ENCODE measurements around the gene TSC1. TPM values are rescaled to one million over a fixed set of nuclear protein-coding genes. Genes with fewer than 3 reads are reported as not detected.
"Not testable (repeated sequence)": the region's sequence is repeated elsewhere in the genome, so short reads cannot be mapped to it uniquely, and the experiment has no call there.

Gene TSC1
- total RNA-seq, 2 experiments from 2014 or later: 30.0 to 31.0 TPM

GRCh38 chr9:132969783-132970182 is 25.4 kb upstream of the TSC1 start:
- Mint-ChIP-seq H3K9me3 (no peaks in the 10 kb centered on the region), H3K36me3 (ENCODE audit: low read depth) (no peaks in the 10 kb centered on the region), H3K27ac (no peak overlapping the region), H3K4me1 (peaks cover 3% of the 10 kb centered on the region), H3K27me3 (peaks cover 6% of the 10 kb centered on the region), H3K4me3 (no peak overlapping the region)
- ChIA-PET CTCF (no interaction called here), POLR2A (no interaction called here)
- DNase-seq: no peak

DNA sequence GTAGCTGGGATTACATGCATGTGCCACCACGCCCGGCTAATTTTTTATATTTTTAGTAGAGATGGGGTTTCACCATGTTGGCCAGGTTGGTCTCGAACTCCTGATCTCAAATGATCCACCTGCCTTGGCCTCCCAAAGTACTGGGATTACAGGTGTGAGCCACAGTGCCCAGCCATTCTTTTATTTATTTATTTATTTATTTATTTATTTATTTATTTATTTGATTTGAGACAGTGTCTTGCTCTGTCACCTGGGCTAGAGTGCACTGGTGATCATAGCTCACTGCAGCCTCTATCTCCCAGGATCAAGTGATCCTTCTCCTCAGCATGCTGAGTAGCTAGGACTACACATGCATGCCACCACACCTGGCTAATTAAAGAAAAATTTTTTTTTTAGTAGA is 23.5 kb upstream of the TSC1 start:
- H3K36me3 Mint-ChIP-seq (ENCODE audit: low read depth); CTCF ChIA-PET: not testable (repeated sequence)
- POLR2A ChIA-PET: interaction anchor here (0.9 kb wide), 1 partner anchor 19 kb away, joined by 3 read pairs; no protein-coding TSS in a partner anchor

GRCh38 chr9:132965478-132965877 is 21.1 kb upstream of the TSC1 start:
- Mint-ChIP-seq H3K9me3 (no peaks in the 10 kb centered on the region), H3K4me1 (no peaks in the 10 kb centered on the region), H3K36me3 (ENCODE audit: low read depth) (no peaks in the 10 kb centered on the region), H3K27ac (no peak overlapping the region), H3K4me3 (no peak overlapping the region), H3K27me3 (peaks cover 8% of the 10 kb centered on the region)
- ChIA-PET POLR2A (no interaction called here), CTCF (no interaction called here)
- DNase-seq: no peak

More for the DNA sequence above, 23.5 kb upstream of the TSC1 start:
- not testable (repeated sequence) for H3K27ac Mint-ChIP-seq, DNase-seq, H3K27me3 Mint-ChIP-seq, H3K4me1 Mint-ChIP-seq, H3K4me3 Mint-ChIP-seq, H3K9me3 Mint-ChIP-seq

DNA sequence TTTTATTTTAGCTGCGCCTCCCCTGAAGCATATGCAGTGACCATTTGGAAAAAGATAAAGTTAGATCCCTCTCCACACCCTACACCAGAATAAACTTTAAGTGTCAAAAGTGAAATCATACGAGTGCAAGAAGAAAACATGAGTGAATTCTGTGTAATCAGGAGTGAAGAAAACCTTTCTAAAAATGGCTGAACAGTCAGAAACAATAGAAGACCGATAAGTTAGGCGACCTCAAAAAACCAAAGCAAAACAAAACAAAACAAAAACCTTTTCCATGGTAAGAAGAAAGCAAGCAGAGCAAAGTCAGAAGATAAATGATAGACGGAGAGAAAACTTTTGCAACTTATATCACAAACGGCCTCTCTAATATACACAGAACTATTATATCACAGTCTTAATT is 16.6 kb upstream of the TSC1 start:
- POLR2A ChIA-PET: no interaction called here
- H3K4me1 Mint-ChIP-seq: no peaks in the 10 kb centered on the region
- peaks cover 8% of the 10 kb centered on the region for H3K27me3 Mint-ChIP-seq
- peaks cover 16% of the 10 kb centered on the region for H3K9me3 Mint-ChIP-seq
- CTCF ChIA-PET: no interaction called here
- no peak overlapping the region for H3K4me3 Mint-ChIP-seq
- DNase-seq: no peak
- H3K36me3 Mint-ChIP-seq (ENCODE audit: low read depth): no peaks in the 10 kb centered on the region
- no peak overlapping the region for H3K27ac Mint-ChIP-seq

DNA sequence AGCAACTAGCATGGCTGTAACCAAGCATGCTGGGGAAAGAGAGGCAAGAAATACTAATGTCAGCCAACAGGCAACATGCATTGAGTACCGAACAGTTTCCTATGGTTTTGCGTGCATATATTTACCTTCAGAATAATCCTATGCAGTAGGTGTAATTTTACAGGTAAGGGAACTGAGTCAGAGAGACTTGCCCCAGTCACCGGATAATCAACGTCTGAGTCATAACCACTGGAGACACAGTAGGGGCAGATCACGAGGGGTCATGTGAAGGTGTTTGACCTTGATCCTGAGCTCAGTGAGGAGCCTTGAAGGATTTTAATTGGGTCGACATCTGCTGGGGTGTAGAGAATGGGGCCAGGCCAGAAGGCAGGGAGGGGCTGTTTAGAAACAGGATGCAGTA is 13.4 kb upstream of the TSC1 start:
- ChIA-PET CTCF (no interaction called here), POLR2A (no interaction called here)
- Mint-ChIP-seq H3K4me1 (no peaks in the 10 kb centered on the region), H3K9me3 (peaks cover 16% of the 10 kb centered on the region), H3K4me3 (no peak overlapping the region), H3K36me3 (ENCODE audit: low read depth) (no peaks in the 10 kb centered on the region), H3K27me3 (peaks cover 7% of the 10 kb centered on the region), H3K27ac (no peak overlapping the region)
- DNase-seq: no peak

GRCh38 chr9:132955768-132956167 is 11.4 kb upstream of the TSC1 start:
- Mint-ChIP-seq H3K9me3 (peaks cover 16% of the 10 kb centered on the region), H3K27ac (no peak overlapping the region), H3K4me3 (no peak overlapping the region), H3K36me3 (ENCODE audit: low read depth) (no peaks in the 10 kb centered on the region), H3K4me1 (no peaks in the 10 kb centered on the region), H3K27me3 (peaks cover 7% of the 10 kb centered on the region)
- ChIA-PET POLR2A (interaction anchor here (1.4 kb wide), 1 partner anchor 11 kb away, joined by 3 read pairs; no protein-coding TSS in a partner anchor), CTCF (interaction anchor here (0.6 kb wide), 1 partner anchor 20 kb away, joined by 3 read pairs; no protein-coding TSS in a partner anchor)
- DNase-seq: no peak

- ChIA-PET POLR2A (no interaction called here), CTCF (interaction anchor here (0.6 kb wide), 1 partner anchor 394 kb away, joined by 3 read pairs; no protein-coding TSS in a partner anchor)
- no peak overlapping the region for H3K4me3 Mint-ChIP-seq
- H3K9me3 Mint-ChIP-seq: peaks cover 16% of the 10 kb centered on the region
- H3K27me3 Mint-ChIP-seq: peaks cover 7% of the 10 kb centered on the region
- no peak for DNase-seq
- H3K27ac Mint-ChIP-seq: no peak overlapping the region
- H3K36me3 Mint-ChIP-seq (ENCODE audit: low read depth): no peaks in the 10 kb centered on the region
- H3K4me1 Mint-ChIP-seq: no peaks in the 10 kb centered on the region
Observed at GRCh38 chr9:132955123-132955522, 10.7 kb upstream of the TSC1 start.

DNA sequence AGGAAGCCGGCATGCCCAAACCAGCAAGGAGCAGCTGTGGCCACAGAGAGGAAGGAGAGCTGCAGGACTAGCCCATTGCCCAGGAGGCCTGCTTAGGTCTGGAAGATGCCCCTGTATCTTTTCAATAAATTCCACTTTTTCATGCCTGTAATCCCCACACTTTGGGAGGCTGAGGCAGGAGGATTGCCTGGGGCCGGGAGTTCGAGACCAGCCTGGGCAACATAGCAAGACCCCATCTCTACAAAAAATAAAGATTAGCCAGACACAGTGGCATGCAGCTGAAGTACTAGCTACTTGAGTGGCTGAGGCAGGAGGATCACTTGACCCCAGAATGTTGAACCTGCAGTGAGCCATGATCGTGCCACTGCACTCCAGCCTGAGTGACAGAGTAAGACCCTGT is 5.3 kb upstream of the TSC1 start:
- no peak for DNase-seq
- Mint-ChIP-seq H3K27ac (no peak overlapping the region), H3K4me1 (peaks cover 6% of the 10 kb centered on the region), H3K36me3 (ENCODE audit: low read depth) (no peaks in the 10 kb centered on the region), H3K4me3 (no peak overlapping the region), H3K27me3 (peaks cover 5% of the 10 kb centered on the region), H3K9me3 (no peaks in the 10 kb centered on the region)
- CTCF ChIA-PET: no interaction called here
- POLR2A ChIA-PET: no interaction called here

DNA sequence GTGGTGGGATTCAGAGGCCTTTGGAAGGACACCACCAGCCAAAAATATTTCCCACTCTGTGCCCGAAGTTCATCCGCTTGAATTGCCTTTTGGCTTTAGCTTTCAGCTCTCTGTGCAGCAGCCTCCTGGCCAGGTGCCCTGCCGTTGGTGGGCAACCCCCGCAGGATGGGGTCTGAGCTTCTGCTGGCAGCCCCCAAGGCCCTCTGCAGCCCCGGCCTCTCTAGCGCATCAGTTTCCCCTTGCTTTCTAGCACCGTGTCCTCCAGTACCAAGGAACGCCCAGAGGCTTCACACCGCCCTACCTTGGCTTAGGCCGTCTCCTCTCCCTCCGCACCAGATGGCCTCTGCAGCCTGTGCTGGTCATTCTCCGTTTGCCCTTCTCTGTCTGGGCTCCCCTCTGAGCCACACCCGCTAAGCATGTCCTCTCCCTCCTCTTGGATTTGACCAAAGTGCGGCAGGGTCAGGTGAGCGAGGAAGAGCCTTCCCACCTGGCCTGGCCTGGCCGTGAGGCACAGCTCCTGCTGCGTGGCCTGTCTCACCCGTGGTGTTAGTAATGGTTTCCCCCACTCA is 4.2 kb upstream of the TSC1 start:
- Mint-ChIP-seq H3K27ac (no peak overlapping the region), H3K4me3 (no peak overlapping the region), H3K36me3 (ENCODE audit: low read depth) (peaks cover 3% of the 10 kb centered on the region), H3K4me1 (peaks cover 12% of the 10 kb centered on the region), H3K27me3 (peaks cover 5% of the 10 kb centered on the region), H3K9me3 (no peaks in the 10 kb centered on the region)
- ChIA-PET CTCF (no interaction called here), POLR2A (interaction anchor here (1.2 kb wide), 1 partner anchor 19 kb away, joined by 3 read pairs; no protein-coding TSS in a partner anchor)
- DNase-seq: no peak

DNA sequence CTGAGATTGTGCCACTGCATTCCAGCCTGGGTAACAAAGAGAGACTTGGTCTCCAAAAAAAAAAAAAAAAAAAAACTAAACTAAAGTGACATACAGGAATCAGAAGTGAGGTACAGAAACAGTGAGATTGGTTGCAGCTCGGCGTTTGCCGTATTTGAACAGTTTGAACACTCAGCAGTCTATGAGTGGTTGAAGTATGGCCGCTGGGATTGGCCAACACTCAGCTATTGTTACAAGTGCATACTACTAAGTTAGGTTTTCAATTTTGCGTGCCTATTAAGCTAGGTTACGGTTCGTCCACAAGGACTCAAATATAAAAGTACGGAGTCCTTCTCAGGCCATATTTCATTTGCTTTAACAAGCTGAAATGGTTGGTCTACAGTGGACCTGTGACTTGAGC is 3.3 kb upstream of the TSC1 start:
- Mint-ChIP-seq H3K27ac (no peak overlapping the region), H3K9me3 (no peaks in the 10 kb centered on the region), H3K4me1 (peaks cover 19% of the 10 kb centered on the region), H3K27me3 (peaks cover 3% of the 10 kb centered on the region), H3K4me3 (no peak overlapping the region), H3K36me3 (ENCODE audit: low read depth) (peaks cover 3% of the 10 kb centered on the region)
- POLR2A ChIA-PET: no interaction called here
- CTCF ChIA-PET: interaction anchor here (0.6 to 1.0 kb wide), 6 partner anchors 31 to 415 kb away, joined by 3 to 6 read pairs (median 4); no protein-coding TSS in a partner anchor
- DNase-seq: no peak

GRCh38 chr9:132946631-132947295 is 2.3 kb upstream of the TSC1 start:
- ChIA-PET POLR2A (no interaction called here), CTCF (interaction anchor here (0.6 to 1.0 kb wide), 4 partner anchors 45 to 416 kb away, joined by 3 to 5 read pairs (median 4); no protein-coding TSS in a partner anchor)
- Mint-ChIP-seq H3K27me3 (no peaks in the 10 kb centered on the region), H3K4me3 (no peak overlapping the region), H3K36me3 (ENCODE audit: low read depth) (peaks cover 3% of the 10 kb centered on the region), H3K4me1 (peaks cover 24% of the 10 kb centered on the region), H3K9me3 (no peaks in the 10 kb centered on the region), H3K27ac (no peak overlapping the region)
- no peak for DNase-seq

DNA sequence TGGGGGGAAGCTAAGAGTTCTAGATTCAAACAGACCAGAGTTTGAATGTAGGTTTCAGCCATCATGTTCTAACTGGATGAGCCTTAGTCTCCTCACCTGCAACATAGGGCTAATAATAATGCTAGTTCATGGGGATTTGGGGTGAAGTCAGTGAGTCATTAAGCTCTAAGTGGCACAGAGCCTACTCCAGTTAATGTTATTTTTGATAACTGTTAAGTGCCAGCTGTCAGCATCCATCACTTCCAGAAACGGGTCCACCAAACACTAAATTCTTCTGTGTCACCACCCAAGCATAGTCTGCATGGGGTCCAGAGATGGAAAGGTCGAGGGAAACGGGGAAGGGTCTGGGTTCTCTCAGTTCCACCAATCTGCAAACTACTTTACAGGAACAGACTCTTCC is 1.8 kb upstream of the TSC1 start:
- Mint-ChIP-seq H3K9me3 (no peaks in the 10 kb centered on the region), H3K27ac (no peak overlapping the region), H3K36me3 (ENCODE audit: low read depth) (peaks cover 3% of the 10 kb centered on the region), H3K4me3 (no peak overlapping the region), H3K4me1 (peaks cover 26% of the 10 kb centered on the region), H3K27me3 (no peaks in the 10 kb centered on the region)
- ChIA-PET POLR2A (interaction anchor here (3.7 kb wide), 1 partner anchor 84 kb away, joined by 27 read pairs; the partner anchor contains the start of gene GTF3C5), CTCF (interaction anchor here (1.4 kb wide), 1 partner anchor 32 kb away, joined by 4 read pairs; the partner anchor contains the start of gene GFI1B)
- DNase-seq: no peak

- no peaks in the 10 kb centered on the region for H3K27me3 Mint-ChIP-seq
- ChIA-PET CTCF (interaction anchor here (0.7 to 1.4 kb wide), 4 partner anchors 33 to 176 kb away, joined by 3 to 4 read pairs (median 3); partner anchors contain the start of gene GFI1B), POLR2A (interaction anchor here (0.6 to 3.7 kb wide), 12 partner anchors 10 to 1820 kb away, joined by 3 to 27 read pairs (median 4); partner anchors contain the start of genes DDX31, GTF3C4, GTF3C5 and NUP214)
- H3K4me1 Mint-ChIP-seq: peaks cover 26% of the 10 kb centered on the region
- H3K4me3 Mint-ChIP-seq: peak overlapping the region; percentile 91
- H3K27ac Mint-ChIP-seq: peak overlapping the region; percentile 98
- H3K36me3 Mint-ChIP-seq (ENCODE audit: low read depth): peaks cover 3% of the 10 kb centered on the region
- H3K9me3 Mint-ChIP-seq: no peaks in the 10 kb centered on the region
- no peak for DNase-seq
Observed at GRCh38 chr9:132945186-132946130, 1.0 kb upstream of the TSC1 start.

All from activated CD4-positive, alpha-beta memory T cell treated with anti-CD3 and anti-CD28 coated beads, Interleukin-2, amount 10 ng/mL, durations not matched to agents 7 days and 5 days (primary cell).